CD4-positive, alpha-beta T cell treated with Interleukin-17A for 1 hour (primary cell): ENCODE measurements around the gene CHCHD3.
A peak's percentile ranks its signal among the peaks of the same experiment; 100 is the strongest.
"Not testable (repeated sequence)": the region's sequence is repeated elsewhere in the genome, so short reads cannot be mapped to it uniquely, and the experiment has no call there.

Experiments
- DNase-seq: peaks from one replicate; pipeline ENCODE4 v3.0.0-alpha.2; 2020

CHCHD3 gene

GRCh38 chr7:132895231-132895630, 186.7 kb downstream of the CHCHD3 start:
- no peak for DNase-seq

- no peak for DNase-seq
Observed at GRCh38 chr7:132893560-132893959, 188.3 kb downstream of the CHCHD3 start.

GRCh38 chr7:132892744-132893143, 189.1 kb downstream of the CHCHD3 start:
- DNase-seq = not testable (repeated sequence)

GRCh38 chr7:132891554-132891953, 190.3 kb downstream of the CHCHD3 start:
- no peak for DNase-seq

- peak; percentile 43 for DNase-seq
Observed at GRCh38 chr7:132882714-132883428, 199.0 kb downstream of the CHCHD3 start.

GRCh38 chr7:132881317-132881716, 200.6 kb downstream of the CHCHD3 start:
- no peak for DNase-seq

- no peak for DNase-seq
Observed at GRCh38 chr7:132879579-132879978, 202.3 kb downstream of the CHCHD3 start.

- no peak for DNase-seq
Observed at GRCh38 chr7:132878204-132878919, 203.5 kb downstream of the CHCHD3 start.

- no peak for DNase-seq
Observed at GRCh38 chr7:132877573-132877972, 204.3 kb downstream of the CHCHD3 start.

- DNase-seq = no peak
Observed at GRCh38 chr7:132876576-132876975, 205.3 kb downstream of the CHCHD3 start.

- no peak for DNase-seq
Observed at GRCh38 chr7:132872034-132872433, 209.9 kb downstream of the CHCHD3 start.

GRCh38 chr7:132871419-132871818, 210.5 kb downstream of the CHCHD3 start:
- DNase-seq = no peak

GRCh38 chr7:132869166-132869861, 212.6 kb downstream of the CHCHD3 start:
- no peak for DNase-seq

- DNase-seq = no peak
Observed at GRCh38 chr7:132866551-132866950, 215.3 kb downstream of the CHCHD3 start.

- DNase-seq = no peak
Observed at GRCh38 chr7:132866144-132866531, 215.8 kb downstream of the CHCHD3 start.

GRCh38 chr7:132865366-132866143, 216.3 kb downstream of the CHCHD3 start:
- no peak for DNase-seq

GRCh38 chr7:132861940-132862554, 219.8 kb downstream of the CHCHD3 start:
- no peak for DNase-seq

- no peak for DNase-seq
Observed at GRCh38 chr7:132861424-132861823, 220.5 kb downstream of the CHCHD3 start.

- DNase-seq = no peak
Observed at GRCh38 chr7:132859199-132859598, 222.7 kb downstream of the CHCHD3 start.

- no peak for DNase-seq
Observed at GRCh38 chr7:132858760-132859159, 223.1 kb downstream of the CHCHD3 start.

- DNase-seq = no peak
Observed at GRCh38 chr7:132858251-132858650, 223.6 kb downstream of the CHCHD3 start.

- no peak for DNase-seq
Observed at GRCh38 chr7:132857703-132858102, 224.2 kb downstream of the CHCHD3 start.

GRCh38 chr7:132857031-132857430, 224.9 kb downstream of the CHCHD3 start:
- no peak for DNase-seq
